H1 (cell line): ENCODE measurements around the gene GNAT2. TPM values are rescaled to one million over a fixed set of nuclear protein-coding genes. Genes with fewer than 3 reads are reported as not detected.

ENCODE experiments used
- CTCF ChIA-PET: fragments of 300-600 bp; sonication (Branson Sonifier 250); formaldehyde crosslinking; loops from one replicate; lab custom pipeline; 2021; ENCODE audit not compliant: partially characterized antibody; lab: Charles Lee
- POLR2A ChIA-PET: fragments of 300-600 bp; sonication (Branson Sonifier 250); formaldehyde crosslinking; loops from one replicate; lab custom pipeline; 2021; ENCODE audit warnings: inconsistent platforms; ENCODE audit not compliant: partially characterized antibody; lab: Charles Lee
- DNase-seq, 2 experiments: peaks; one replicate each; pipeline versions ENCODE4 v3.0.0 to v3.0.0-alpha.2; 2010 to 2022; ENCODE audit warnings: low spot score in 2 of 2, low read depth in 1 of 2, mixed read lengths in 1 of 2
- FAIRE-seq: peaks from 2 replicates; lab custom pipeline; 2011; peaks lifted over from hg19 to GRCh38; lab: Jason Lieb, UNC
- H2AFZ ChIP-seq: 2 replicates; pipeline ENCODE4 v1.8.1; 2012; ENCODE audit warnings: low read length, inconsistent platforms
- H2AK5ac ChIP-seq: 2 replicates; pipeline ENCODE4 v1.6.1; 2013; ENCODE audit warnings: low read depth, low read length
- H2BK120ac ChIP-seq: replicated peaks from 2 replicates; pipeline ENCODE3; 2013; ENCODE audit warnings: low read depth, low read length, inconsistent platforms
- H2BK12ac ChIP-seq: 2 replicates; pipeline ENCODE4 v1.6.1; 2013; ENCODE audit warnings: low read depth, low read length
- H2BK15ac ChIP-seq: 2 replicates; pipeline ENCODE4 v1.6.1; 2013; ENCODE audit warnings: low read length
- H2BK20ac ChIP-seq: 2 replicates; pipeline ENCODE4 v1.6.1; 2013; ENCODE audit warnings: low read length
- H2BK5ac ChIP-seq: 2 replicates; pipeline ENCODE4 v1.6.1; 2013; ENCODE audit warnings: low read depth, low read length
- H3K14ac ChIP-seq: 2 replicates; pipeline ENCODE4 v1.6.1; 2013; ENCODE audit warnings: inconsistent platforms; ENCODE audit not compliant: insufficient read length
- H3K18ac ChIP-seq: 2 replicates; pipeline ENCODE4 v1.6.1; 2013; ENCODE audit warnings: low read length; ENCODE audit errors: extremely low read depth
- H3K23ac ChIP-seq: 2 replicates; pipeline ENCODE4 v1.6.1; 2013; ENCODE audit warnings: inconsistent platforms; ENCODE audit not compliant: insufficient read length
- H3K23me2 ChIP-seq: 2 replicates; pipeline ENCODE4 v1.6.1; 2013; ENCODE audit warnings: low read depth, low read length
- H3K27ac ChIP-seq: 2 replicates; pipeline ENCODE4 v1.6.1; 2011; ENCODE audit warnings: low read depth, low read length, inconsistent platforms
- H3K27me3 ChIP-seq, 4 experiments: replicated peaks in 1 of 4; 1 replicate in 1 of 4; 2 replicates in 3 of 4; pipeline versions ENCODE4 v1.6.1 to v1.8.1; 2011 to 2013; ENCODE audit warnings: low read length in 3 of 4, mild to moderate bottlenecking in 3 of 4, inconsistent platforms in 2 of 4, mixed read lengths in 2 of 4, moderate library complexity in 1 of 4; ENCODE audit not compliant: control insufficient read depth in 3 of 4, insufficient read depth in 3 of 4; ENCODE audit errors: extremely low read depth in 1 of 4
- H3K36me3 ChIP-seq, 4 experiments: 2 replicates each; pipeline versions ENCODE4 v1.6.1 to v1.8.1; 2011 to 2013; ENCODE audit warnings: mild to moderate bottlenecking in 4 of 4, low read length in 3 of 4, moderate library complexity in 2 of 4, control low read depth in 1 of 4, inconsistent platforms in 1 of 4; ENCODE audit not compliant: insufficient read depth in 4 of 4, control insufficient read depth in 2 of 4
- H3K4ac ChIP-seq: replicated peaks from 2 replicates; pipeline ENCODE3; 2013; ENCODE audit warnings: low read length, low read depth, mixed read lengths, inconsistent platforms; ENCODE audit not compliant: insufficient read length
- H3K4me1 ChIP-seq, 4 experiments: replicated peaks in 1 of 4; 1 replicate in 1 of 4; 2 replicates in 3 of 4; pipeline versions ENCODE4 v1.6.1 to v1.8.1; 2011 to 2013; ENCODE audit warnings: low read length in 3 of 4, inconsistent platforms in 2 of 4, mixed read lengths in 1 of 4; ENCODE audit not compliant: insufficient read depth in 4 of 4, control insufficient read depth in 3 of 4
- H3K4me2 ChIP-seq, 2 experiments: 2 replicates each; pipeline versions ENCODE4 v1.6.1 to v1.8.1; 2011 to 2013; ENCODE audit warnings: low read depth in 2 of 2, low read length in 2 of 2, control low read depth in 1 of 2, inconsistent platforms in 1 of 2, mild to moderate bottlenecking in 1 of 2; ENCODE audit not compliant: insufficient read depth in 1 of 2
- H3K4me3 ChIP-seq, 4 experiments: fragments of 200-600, 300-600 bp in 1 of 4; sonication (generic), shearing (Covaris generic), sonication (Bioruptor Twin) in 1 of 4; 2 replicates each; pipeline versions ENCODE4 v1.5.1 to v1.8.1; 2011 to 2016; ENCODE audit warnings: low read length in 4 of 4, low read depth in 3 of 4, control low read depth in 2 of 4, inconsistent platforms in 2 of 4, mild to moderate bottlenecking in 2 of 4, mixed read lengths in 1 of 4, moderate library complexity in 1 of 4; ENCODE audit not compliant: insufficient read depth in 2 of 4; ENCODE audit errors: extremely low read depth in 1 of 4
- H3K56ac ChIP-seq: replicated peaks from 2 replicates; pipeline ENCODE3; 2013; ENCODE audit warnings: low read depth, mild to moderate bottlenecking, mixed read lengths, low read length, inconsistent platforms; ENCODE audit not compliant: insufficient read length
- H3K79me1 ChIP-seq: 2 replicates; pipeline ENCODE4 v1.6.1; 2013; ENCODE audit warnings: low read depth, low read length, control low read depth
- H3K79me2 ChIP-seq, 2 experiments: 2 replicates each; pipeline versions ENCODE4 v1.6.1 to v1.8.1; 2012 to 2013; ENCODE audit warnings: low read length in 2 of 2, mild to moderate bottlenecking in 2 of 2, inconsistent platforms in 1 of 2; ENCODE audit not compliant: insufficient read depth in 2 of 2, control insufficient read depth in 1 of 2
- H3K9ac ChIP-seq, 4 experiments: replicated peaks in 1 of 4; 1 replicate in 1 of 4; 2 replicates in 3 of 4; pipeline versions ENCODE4 v1.6.1 to v1.8.1; 2011 to 2013; ENCODE audit warnings: low read depth in 3 of 4, low read length in 3 of 4, control low read depth in 2 of 4, mild to moderate bottlenecking in 2 of 4, moderate library complexity in 2 of 4, inconsistent platforms in 1 of 4; ENCODE audit errors: extremely low read depth in 1 of 4
- H3K9me3 ChIP-seq, 2 experiments: 2 replicates each; pipeline versions ENCODE4 v1.6.1 to v1.8.1; 2012 to 2013; ENCODE audit warnings: mild to moderate bottlenecking in 2 of 2, moderate library complexity in 2 of 2, control low read depth in 1 of 2, inconsistent platforms in 1 of 2, low read depth in 1 of 2, low read length in 1 of 2, mixed read lengths in 1 of 2; ENCODE audit not compliant: insufficient read depth in 2 of 2
- H4K20me1 ChIP-seq, 2 experiments: replicated peaks in 1 of 2; 2 replicates each; pipeline versions ENCODE3 to v1.8.1; 2011 to 2013; ENCODE audit warnings: inconsistent platforms in 2 of 2, low read length in 2 of 2, mild to moderate bottlenecking in 1 of 2; ENCODE audit not compliant: insufficient read depth in 2 of 2, control insufficient read depth in 1 of 2
- H4K5ac ChIP-seq: 2 replicates; pipeline ENCODE4 v1.6.1; 2013; ENCODE audit warnings: low read length, low read depth, mixed read lengths, inconsistent platforms; ENCODE audit not compliant: insufficient read length
- H4K8ac ChIP-seq: 2 replicates; pipeline ENCODE4 v1.8.0; 2013; ENCODE audit warnings: mild to moderate bottlenecking, moderate library complexity, low read length, inconsistent platforms; ENCODE audit not compliant: insufficient read depth; ENCODE audit errors: extremely low read depth
- H4K91ac ChIP-seq: replicated peaks from 2 replicates; pipeline ENCODE3; 2013; ENCODE audit warnings: low read length, mixed read lengths, inconsistent platforms; ENCODE audit not compliant: insufficient read length
- BRCA1 ChIP-seq: IDR thresholded peaks from 2 replicates; pipeline ENCODE4 v1.6.1; 2012; ENCODE audit warnings: low read depth, low read length, improper control_type of control experiment
- CBX5 ChIP-seq: fragments of 300-800, 300-1000 bp; sonication (generic); IDR thresholded peaks from 2 replicates; pipeline ENCODE4 v1.7.1; 2016; ENCODE audit warnings: antibody characterized with exemption, low read length, low read depth
- CBX8 ChIP-seq: fragments of 300-800, 300-1000 bp; sonication (generic); IDR thresholded peaks from 2 replicates; pipeline ENCODE4 v1.7.1; 2016; ENCODE audit warnings: low read depth, low read length, borderline replicate concordance
- EZH2 ChIP-seq: fragments of 200-600 bp; sonication (generic); IDR thresholded peaks from 2 replicates; pipeline ENCODE4 v1.7.1; 2012; ENCODE audit warnings: low read depth, mild to moderate bottlenecking, moderate library complexity, low read length, inconsistent platforms; ENCODE audit not compliant: severe bottlenecking
- GABPA ChIP-seq: IDR thresholded peaks from 2 replicates; pipeline ENCODE4 v1.6.1; 2011; ENCODE audit warnings: mild to moderate bottlenecking, low read length, moderate library complexity, borderline replicate concordance; ENCODE audit not compliant: insufficient read depth
- HDAC2 ChIP-seq, 2 experiments: fragments of 300-600 bp in 1 of 2; sonication (generic) in 1 of 2; IDR thresholded peaks; 2 replicates each; pipeline ENCODE4 v1.6.1; 2011 to 2012; ENCODE audit warnings: low read depth in 2 of 2, low read length in 2 of 2, mild to moderate bottlenecking in 2 of 2, moderate library complexity in 2 of 2, borderline replicate concordance in 1 of 2, inconsistent platforms in 1 of 2
- HDAC6 ChIP-seq: IDR thresholded peaks from one replicate; pipeline ENCODE4 v1.7.1; 2012; ENCODE audit warnings: low read depth, mild to moderate bottlenecking, inconsistent platforms, low read length, moderate library complexity
- KDM1A ChIP-seq: fragments of 200-600, 300-600 bp; sonication (generic); IDR thresholded peaks from 2 replicates; pipeline ENCODE4 v1.7.1; 2016; ENCODE audit warnings: mild to moderate bottlenecking, low read length, borderline replicate concordance
- MAX ChIP-seq: IDR thresholded peaks from 2 replicates; pipeline ENCODE4 v1.6.1; 2012; ENCODE audit warnings: inconsistent platforms
- NRF1 ChIP-seq: IDR thresholded peaks from 2 replicates; pipeline ENCODE4 v1.6.1; 2011; ENCODE audit warnings: mild to moderate bottlenecking, low read depth, low read length, improper control_type of control experiment
- POLR2A ChIP-seq, 2 experiments: IDR thresholded peaks; 1 replicate in 1 of 2; 2 replicates in 1 of 2; pipeline ENCODE4 v1.6.1; 2011; ENCODE audit warnings: low read depth in 2 of 2, low read length in 2 of 2, mild to moderate bottlenecking in 2 of 2; ENCODE audit errors: control extremely low read depth in 1 of 2
- RXRA ChIP-seq: IDR thresholded peaks from 2 replicates; pipeline ENCODE4 v1.6.1; 2011; ENCODE audit warnings: low read depth, mild to moderate bottlenecking, low read length, moderate library complexity; ENCODE audit not compliant: insufficient read depth
- SUZ12 ChIP-seq: fragments of 200-600 bp; sonication (generic); IDR thresholded peaks from 2 replicates; pipeline ENCODE4 v1.6.1; 2012; ENCODE audit warnings: mild to moderate bottlenecking, inconsistent platforms, low read length, moderate library complexity, mixed read lengths
- TAF1 ChIP-seq: IDR thresholded peaks from 2 replicates; pipeline ENCODE4 v1.6.1; 2011; ENCODE audit warnings: mild to moderate bottlenecking, low read depth, low read length
- TEAD4 ChIP-seq: IDR thresholded peaks from 2 replicates; pipeline ENCODE4 v1.6.1; 2012; ENCODE audit warnings: low read depth, low read length, inconsistent platforms, mixed read lengths
- WGBS, 2 experiments: shearing (Covaris generic) in 1 of 2; methylation state at CpG; one replicate each; pipeline versions ENCODE4 v1.1.6 to v1.1.7; 2013 to 2015; ENCODE audit warnings: low lambda C conversion rate in 2 of 2, mixed read lengths in 2 of 2, inconsistent platforms in 1 of 2, low coverage in 1 of 2, missing lambda C conversion rate in 1 of 2; ENCODE audit not compliant: insufficient replicate concordance in 2 of 2, insufficient coverage in 1 of 2, insufficient read length in 1 of 2; ENCODE audit errors: extremely low coverage in 1 of 2, missing lambda C conversion rate in 1 of 2; 5-methylcytosine and 5-hydroxymethylcytosine counted together
- polyA plus RNA-seq, 7 experiments: library from polyadenylated mRNA; depleted of rRNA in 3 of 7; stranded (reverse) in 5 of 7; unstranded in 2 of 7; fragments of >200 nt in 5 of 7; fragments of 200-250 nt in 2 of 7; gene quantifications; 1 replicate in 5 of 7; 2 replicates in 1 of 7; 4 replicates in 1 of 7; pipeline versions ENCODE4 v1.2.1 to v1.2.3, GENCODE V29; 2011 to 2013; ENCODE audit warnings: missing spikeins in 2 of 7, mixed read lengths in 2 of 7
- total RNA-seq: library from RNA; stranded (reverse); fragmentation: NEBNext Ultra II Directional; extraction: Animal tissue kit (Norgen Biotek cat#: 25700); gene quantifications from 2 replicates; pipeline ENCODE4 v1.2.1, GENCODE V29; 2021

Gene GNAT2
- total and polyA plus RNA-seq, 2 of the 8 experiments (the other 6 are each of a cell fraction or from before 2014, with no cell fraction given), result 0.05 TPM; not detected in 1

DNA sequence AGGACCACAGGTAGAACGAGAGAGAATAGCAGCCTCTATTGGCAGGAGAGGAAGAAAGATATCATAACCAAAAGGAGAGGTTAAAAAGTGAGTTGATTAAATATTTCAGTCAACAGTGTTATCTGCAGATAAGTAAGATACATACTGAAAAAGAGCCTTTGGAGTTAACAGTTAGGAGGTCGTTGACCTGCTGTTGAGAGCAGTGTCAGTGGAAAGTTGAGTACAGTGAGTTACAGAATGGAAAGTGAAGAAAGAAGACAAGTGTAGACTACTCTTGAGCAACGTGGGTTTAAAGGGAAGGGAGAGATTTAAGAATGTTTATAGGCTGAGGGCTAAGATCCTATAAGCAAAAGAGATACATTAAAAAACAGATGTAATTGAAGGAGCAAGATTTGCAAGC, 30.2 kb downstream of the GNAT2 start:
- H3K27me3 ChIP-seq, result no peaks in the 10 kb centered on the region
- H3K56ac ChIP-seq, result no peak overlapping the region
- H3K9ac ChIP-seq, result no peak overlapping the region
- H4K91ac ChIP-seq, result no peak overlapping the region
- no peaks in the 10 kb centered on the region for H3K9me3 ChIP-seq
- no peaks in the 10 kb centered on the region for H3K4me1 ChIP-seq
- H2BK5ac ChIP-seq, result no peak overlapping the region
- H3K4ac ChIP-seq, result no peak overlapping the region
- ChIA-PET CTCF (no interaction called here), POLR2A (no interaction called here)
- H2BK12ac ChIP-seq, result no peak overlapping the region
- H2AK5ac ChIP-seq, result no peak overlapping the region
- H2BK120ac ChIP-seq, result no peak overlapping the region
- WGBS, 2 experiments, result 88% methylated on average over 3 of the region's 3 CpGs; no CpG with 5 or more reads in 1 of the 2 experiments
- no peak overlapping the region for H4K5ac ChIP-seq
- no peaks in the 10 kb centered on the region for H3K79me1 ChIP-seq
- no peak overlapping the region for H2BK15ac ChIP-seq
- FAIRE-seq (no peak), DNase-seq (no peak)
- no peak overlapping the region for H2AFZ ChIP-seq
- no peak overlapping the region for H3K4me3 ChIP-seq
- peaks cover 3 to 66% (median 17%) of the 10 kb centered on the region in 4 experiments for H3K36me3 ChIP-seq
- no peak overlapping the region for H3K14ac ChIP-seq
- no peak overlapping the region for H3K23ac ChIP-seq
- H4K8ac ChIP-seq, result no peak overlapping the region
- H3K79me2 ChIP-seq, result no peaks in the 10 kb centered on the region
- no peak overlapping the region for H3K18ac ChIP-seq
- no peak overlapping the region for H3K27ac ChIP-seq
- no peak overlapping the region for H2BK20ac ChIP-seq
- H3K23me2 ChIP-seq, result no peaks in the 10 kb centered on the region
- H4K20me1 ChIP-seq, result no peaks in the 10 kb centered on the region
- no peak overlapping the region for H3K4me2 ChIP-seq
- TF ChIP-seq EZH2 (no peak), RXRA (no peak), HDAC6 (no peak), BRCA1 (no peak), POLR2A (IDR thresholded peaks at IDR 0.05; ENCODE audit: control extremely low read depth in 1 of 2, low read depth in 2 of 2, low read length in 2 of 2) (no peak), SUZ12 (no peak), TAF1 (no peak), CBX8 (no peak), HDAC2 (IDR thresholded peaks at IDR 0.05; ENCODE audit: borderline replicate concordance in 1 of 2, low read depth in 2 of 2, low read length in 2 of 2) (no peak), MAX (no peak), KDM1A (no peak), TEAD4 (no peak), NRF1 (no peak), CBX5 (no peak), GABPA (no peak)
